Embryonic facial prominence (tissue), 1 donor: ENCODE measurements around the gene TTC1.
"Not testable (repeated sequence)": the region's sequence is repeated elsewhere in the genome, so short reads cannot be mapped to it uniquely, and the experiment has no call there.

ENCODE experiments used
- DNase-seq: peaks from one replicate; pipeline ENCODE4 v3.0.0-alpha.2; 2016; ENCODE audit errors: extremely low spot score

Gene TTC1, protein sequence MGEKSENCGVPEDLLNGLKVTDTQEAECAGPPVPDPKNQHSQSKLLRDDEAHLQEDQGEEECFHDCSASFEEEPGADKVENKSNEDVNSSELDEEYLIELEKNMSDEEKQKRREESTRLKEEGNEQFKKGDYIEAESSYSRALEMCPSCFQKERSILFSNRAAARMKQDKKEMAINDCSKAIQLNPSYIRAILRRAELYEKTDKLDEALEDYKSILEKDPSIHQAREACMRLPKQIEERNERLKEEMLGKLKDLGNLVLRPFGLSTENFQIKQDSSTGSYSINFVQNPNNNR

DNA sequence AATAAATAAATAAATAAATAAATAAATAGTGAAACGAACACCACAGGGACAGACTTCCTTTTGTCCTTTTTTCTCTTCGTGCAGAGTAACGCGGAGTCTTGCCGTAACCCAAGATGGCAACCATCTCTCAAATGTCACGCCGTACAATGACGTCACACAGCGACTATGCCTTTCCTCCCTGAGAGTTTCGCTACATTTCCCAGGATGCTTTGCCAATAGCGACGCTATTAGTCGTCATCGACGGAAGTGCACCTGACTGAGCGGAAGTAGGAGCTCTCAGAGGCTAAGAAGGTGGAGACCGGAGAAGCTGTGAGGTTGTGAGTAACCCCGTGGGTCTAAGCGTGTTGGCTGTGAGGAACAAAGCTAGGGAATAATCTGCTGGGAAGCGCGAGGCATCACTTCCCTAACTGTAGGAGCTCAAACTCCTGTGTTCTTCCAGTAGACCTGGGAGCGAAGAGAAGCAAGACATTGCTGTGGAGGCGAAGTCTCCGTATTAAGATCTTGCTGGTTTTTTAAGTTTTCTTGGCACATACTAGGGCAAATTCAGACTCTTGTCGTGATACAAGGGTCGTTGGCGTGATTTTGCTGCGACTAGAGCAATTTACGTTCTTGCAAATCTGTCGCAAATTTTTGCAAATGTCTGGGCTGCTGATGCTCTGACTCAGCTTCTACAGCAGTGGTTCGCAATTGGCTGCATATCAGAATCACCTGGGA is at the start of gene TTC1:
TTC1 (plus strand) TSS at position 263 of the 714 bp plus-strand sequence. CDS start 1,390 bp downstream, outside the sequence.
- peak; percentile 97 for DNase-seq

DNA sequence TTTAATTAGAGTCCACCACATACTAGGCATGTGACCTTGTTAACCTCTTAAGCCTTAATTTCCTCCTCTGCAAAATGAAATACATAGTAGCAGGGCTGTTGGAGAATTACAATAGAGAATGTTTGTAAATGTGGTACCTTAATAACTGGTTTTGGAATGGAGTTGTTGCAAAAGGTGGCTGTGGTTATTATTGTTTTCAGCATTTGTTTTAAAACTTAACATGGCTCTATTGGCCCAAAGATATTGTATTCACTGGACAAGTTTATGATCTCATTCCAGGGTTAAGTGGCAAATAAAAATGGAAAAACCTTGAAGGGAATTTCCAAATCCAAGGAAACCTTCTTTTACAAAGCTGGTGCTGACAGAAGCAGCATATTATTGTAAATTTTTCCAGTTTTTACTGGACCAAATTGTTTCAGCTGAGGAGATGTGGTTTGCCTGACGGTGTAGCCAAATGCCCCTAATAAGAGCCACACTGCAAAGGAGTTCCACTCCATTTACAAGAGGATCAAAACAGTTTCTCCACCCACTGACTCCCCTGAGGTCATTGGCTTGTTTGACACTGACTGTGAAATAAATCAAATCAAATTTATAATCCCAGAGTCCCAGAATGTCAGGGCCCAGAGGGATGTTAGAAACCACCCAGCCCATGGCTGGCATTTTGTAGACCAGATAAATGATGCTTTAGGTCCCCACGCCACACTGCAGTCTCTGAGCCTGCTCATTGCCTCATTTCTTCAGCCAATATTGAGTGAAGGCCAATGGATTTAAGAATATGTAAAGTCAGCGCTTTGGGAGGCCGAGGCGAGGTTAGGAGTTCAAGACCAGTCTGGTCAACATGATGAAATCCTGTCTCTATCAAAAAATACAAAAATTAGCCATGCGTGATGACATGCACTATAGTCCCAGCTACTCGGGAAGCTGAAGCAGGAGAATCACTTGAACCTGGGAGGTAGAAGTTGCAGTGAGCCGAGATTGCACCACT is 47.5 kb upstream of the TTC1 start:
- DNase-seq: no peak

DNA sequence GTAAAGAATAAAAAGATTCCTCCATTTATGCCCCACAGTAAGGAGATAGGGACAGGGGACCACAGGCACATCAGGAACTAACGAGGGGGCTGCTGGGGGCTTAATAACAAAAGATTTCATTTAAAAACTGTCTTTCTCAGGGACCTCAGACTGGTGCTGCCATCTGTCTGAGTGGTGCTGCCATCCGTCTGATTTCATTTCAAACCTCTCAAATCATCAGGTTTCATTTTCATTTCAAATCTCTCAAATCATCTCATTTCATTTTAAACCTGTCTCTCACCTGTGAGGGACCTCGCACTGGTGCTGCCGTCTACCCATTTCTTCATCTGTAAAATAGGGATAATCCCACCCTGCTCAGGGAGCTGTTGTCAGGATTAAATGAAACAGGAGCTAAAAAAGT is 46.7 kb upstream of the TTC1 start:
- no peak for DNase-seq

DNA sequence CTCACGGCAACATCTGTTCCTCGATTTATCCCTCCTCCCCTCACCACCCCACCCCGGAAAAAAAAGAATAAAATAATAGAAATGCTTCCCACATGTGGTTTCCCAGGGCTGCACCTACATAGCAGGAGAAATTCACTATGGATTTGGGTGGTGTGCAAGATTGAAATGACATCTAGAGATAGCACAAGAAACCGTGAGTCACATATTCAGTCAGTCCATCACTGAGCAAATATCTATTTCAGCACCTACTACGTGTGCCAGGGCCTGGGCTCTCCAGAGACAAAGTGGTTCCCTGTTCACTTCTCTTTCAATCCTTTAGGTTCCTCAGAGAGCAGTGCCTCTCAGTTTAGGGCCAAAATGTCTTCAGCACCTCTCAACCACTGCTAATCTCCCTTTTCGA is 45.0 kb upstream of the TTC1 start:
- DNase-seq: no peak

DNA sequence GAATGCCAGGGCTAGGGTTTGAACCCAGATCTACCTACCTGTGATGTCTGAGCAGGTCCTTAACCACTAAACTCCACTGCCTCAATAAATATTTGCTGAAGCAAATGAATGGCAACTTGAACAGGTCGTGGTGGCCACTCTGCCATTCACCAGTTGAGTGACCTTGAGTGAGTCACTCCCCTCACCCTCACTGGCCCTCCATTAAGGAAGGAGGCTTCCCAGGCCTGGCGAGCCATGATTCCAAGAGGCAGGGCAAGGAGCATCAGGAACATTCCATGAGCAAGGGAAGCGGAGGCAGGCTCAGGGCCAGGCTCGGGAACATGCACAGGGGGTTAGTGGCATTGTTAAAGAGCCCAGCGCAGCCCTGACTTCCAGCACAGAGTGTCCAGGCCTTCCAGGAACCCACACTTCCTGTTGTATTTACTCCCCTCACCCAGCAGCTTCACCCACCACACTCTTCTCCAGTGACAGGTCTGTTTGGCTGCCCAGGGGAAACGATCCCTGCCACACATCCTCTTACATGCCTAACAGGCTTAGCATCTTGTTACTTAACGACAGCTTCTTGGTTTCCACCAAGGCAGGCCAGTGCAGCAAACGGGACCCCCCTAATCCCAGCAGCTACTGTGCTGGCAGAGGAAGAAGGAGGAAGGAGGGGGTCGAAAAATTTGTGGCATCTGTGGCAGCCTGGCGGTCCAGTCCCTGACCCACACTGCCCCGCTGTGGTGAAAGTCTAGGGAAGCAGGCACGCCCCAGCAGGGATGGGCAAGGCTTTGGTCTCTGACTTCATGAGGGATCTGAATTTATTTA is 43.7 kb upstream of the TTC1 start:
- no peak for DNase-seq

DNA sequence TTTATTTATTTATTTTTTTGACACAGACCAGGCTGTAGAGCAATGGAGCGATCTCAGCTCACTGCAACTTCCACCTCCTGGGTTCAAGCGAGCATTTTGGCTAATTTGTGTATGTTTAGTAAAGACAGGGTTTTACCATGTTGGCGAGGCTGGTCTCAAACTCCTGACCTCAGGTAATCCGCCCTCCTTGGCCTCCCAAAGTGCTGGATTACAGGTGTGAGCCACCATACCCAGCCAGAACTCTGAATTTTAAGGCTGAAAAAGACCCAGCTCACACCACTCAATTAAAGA is 43.2 kb upstream of the TTC1 start:
- DNase-seq: not testable (repeated sequence)

DNA sequence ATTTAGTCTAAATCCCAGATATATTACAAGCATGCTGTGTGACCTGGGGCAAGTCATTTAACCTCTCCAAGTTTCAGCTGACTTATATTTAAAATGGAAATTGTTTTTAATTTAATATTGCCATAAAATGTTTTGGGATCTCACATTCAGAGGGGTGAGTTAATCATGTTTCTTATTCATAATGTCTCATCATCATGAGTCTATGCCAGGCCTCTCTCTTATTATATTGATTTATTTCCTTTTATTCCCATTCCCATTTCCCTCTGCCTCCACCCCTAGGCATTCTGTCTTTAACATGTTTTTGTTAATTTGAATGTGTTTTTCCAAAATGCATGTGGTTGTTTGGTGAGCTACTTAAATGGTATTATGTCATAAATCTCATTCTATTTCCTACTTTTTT is 39.0 kb upstream of the TTC1 start:
- DNase-seq: no peak

DNA sequence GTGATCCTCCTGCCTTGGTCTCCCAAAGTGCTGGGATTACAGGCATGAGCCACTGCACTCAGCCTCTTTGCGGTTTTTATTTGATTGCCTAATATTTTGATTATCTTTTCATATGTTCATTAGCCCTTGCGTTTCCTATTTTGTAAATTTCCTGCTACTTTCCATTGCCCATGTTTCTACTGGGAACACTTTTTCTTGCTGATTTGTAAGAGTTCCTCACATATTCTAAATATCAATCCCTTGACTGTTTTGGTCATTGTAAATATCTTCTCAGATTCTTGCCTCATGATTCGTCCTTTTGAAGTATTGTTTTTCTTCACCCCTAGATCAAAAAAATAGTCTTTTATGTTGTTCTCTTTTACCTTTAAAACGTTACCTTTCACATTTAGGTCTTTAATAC is 37.9 kb upstream of the TTC1 start:
- DNase-seq: no peak

DNA sequence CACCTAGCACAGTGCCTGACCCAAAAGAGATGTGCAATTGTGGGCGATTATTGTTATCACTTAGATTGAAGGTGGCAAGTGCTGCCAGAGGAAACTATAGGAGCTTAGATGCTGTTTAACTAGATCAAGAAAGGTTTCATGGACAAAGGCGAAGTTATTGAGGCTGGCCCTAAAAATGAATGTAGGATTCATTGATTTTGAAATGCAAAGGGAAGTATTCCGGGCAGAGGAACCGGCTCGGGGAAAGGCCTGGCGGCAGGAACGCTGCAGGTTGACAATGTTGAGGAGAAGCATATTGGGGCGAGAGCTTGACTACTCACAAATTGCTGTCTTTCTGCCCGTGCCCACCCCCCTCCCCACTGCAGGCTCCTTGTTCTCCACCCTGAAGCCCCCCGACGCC is 37.4 kb upstream of the TTC1 start:
- DNase-seq: no peak

DNA sequence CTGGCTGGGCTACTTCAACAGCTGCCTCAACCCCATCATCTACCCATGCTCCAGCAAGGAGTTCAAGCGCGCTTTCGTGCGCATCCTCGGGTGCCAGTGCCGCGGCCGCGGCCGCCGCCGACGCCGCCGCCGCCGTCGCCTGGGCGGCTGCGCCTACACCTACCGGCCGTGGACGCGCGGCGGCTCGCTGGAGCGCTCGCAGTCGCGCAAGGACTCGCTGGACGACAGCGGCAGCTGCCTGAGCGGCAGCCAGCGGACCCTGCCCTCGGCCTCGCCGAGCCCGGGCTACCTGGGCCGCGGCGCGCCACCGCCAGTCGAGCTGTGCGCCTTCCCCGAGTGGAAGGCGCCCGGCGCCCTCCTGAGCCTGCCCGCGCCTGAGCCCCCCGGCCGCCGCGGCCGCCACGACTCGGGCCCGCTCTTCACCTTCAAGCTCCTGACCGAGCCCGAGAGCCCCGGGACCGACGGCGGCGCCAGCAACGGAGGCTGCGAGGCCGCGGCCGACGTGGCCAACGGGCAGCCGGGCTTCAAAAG is 36.9 kb upstream of the TTC1 start:
- DNase-seq: no peak

DNA sequence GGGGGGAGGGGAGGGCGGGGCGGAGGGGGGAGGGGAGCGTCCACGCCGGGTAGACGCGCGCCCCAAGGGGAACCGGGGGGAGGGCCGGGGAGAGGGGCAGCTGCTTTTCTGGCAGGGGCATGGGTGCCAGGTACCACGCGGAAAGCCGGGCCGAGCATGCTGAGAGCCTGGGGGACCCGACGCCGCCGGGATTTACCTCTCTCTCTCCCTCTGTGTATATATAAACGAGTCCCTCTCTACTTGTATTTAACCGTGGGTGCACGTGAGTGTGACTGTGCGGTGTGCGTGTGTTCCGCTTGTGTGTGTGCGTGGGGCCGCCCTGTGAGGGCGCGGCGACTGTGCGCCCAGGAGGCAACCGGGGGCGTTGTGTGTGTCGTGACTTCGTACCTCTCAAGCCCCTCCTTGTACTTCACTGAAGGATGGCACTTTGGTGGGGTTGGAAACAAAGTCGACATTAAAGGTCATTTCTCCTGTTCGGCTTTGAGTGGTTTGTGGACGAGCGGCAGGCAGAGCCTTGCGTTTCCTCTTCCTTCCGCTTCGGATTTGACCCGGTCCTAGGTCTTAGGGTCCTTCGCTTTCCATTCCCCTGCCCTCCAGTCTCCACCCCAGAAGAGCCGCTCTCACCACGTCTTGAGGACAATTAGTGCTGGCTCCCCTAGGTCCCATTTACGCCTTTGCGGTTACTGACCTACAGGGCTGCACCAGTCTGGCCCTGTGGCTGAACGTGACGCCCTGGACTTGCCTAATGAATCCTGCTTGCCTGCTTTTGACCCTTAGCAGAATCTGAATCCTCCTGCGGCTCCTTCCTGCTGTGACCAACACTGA is 36.2 kb upstream of the TTC1 start:
- DNase-seq: no peak

DNA sequence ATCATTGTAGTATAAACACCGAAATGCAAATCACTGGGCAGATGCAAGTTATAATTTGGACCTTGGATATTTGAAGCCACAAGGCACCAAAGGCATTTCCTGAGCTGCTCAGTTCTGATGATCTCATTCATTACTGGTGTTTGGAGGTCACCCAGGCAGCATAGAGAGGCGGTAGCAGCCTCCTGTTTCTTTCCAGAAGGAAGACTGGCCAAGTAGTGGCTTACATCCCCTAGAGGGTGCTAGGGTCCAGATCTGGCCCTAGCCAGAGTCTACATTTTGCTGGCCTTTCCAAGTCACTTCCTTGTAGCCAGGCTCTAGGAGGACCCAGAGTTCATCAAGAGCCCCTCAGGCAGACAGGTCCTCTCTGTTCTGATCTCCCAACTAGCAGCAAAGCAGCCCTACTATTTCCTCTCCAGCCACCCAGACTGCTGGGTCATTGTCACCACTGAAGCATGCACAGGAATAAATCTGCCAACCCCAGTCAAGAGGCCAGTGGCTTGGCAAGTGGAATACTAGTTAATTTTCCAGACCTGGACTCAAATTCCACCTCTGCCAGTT is 33.4 kb upstream of the TTC1 start:
- no peak for DNase-seq

DNA sequence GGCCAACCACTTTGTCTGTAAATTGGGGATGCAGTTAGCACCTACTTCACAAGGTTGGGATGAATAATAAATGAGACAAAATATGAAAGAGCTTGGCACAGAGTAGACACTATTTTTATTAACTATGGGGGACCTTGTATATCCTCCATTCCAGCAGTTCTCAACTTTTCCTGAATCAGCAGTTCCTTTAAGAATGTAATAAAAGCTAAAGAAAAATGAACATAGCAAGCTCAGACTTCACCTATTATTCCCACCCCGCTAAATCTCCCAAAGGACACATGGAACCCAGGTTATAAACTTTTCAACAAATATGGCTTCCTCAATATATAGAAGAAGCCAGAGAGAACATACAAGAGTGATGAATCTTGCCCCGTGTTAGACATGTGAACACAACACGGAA is 32.0 kb upstream of the TTC1 start:
- DNase-seq: no peak

DNA sequence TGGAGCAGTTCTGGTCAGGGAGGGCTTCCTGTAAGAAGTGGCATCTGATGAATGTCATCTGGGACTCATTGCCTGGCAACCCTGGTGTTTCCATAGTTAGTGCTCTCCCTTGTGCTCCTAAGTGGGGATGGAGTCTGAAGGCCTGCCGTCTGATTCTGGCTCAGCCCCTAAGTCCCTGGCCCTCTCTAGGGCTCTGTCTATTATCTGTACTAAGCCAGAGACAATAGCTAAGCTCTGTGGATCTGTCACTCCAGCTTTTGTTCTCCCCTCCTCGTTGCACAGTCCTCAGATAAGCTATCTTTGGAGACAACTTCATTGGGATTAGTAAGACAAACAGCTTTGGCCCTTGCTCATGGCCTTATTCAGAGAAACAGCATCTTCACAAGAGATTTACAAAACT is 30.6 kb upstream of the TTC1 start:
- DNase-seq: no peak

DNA sequence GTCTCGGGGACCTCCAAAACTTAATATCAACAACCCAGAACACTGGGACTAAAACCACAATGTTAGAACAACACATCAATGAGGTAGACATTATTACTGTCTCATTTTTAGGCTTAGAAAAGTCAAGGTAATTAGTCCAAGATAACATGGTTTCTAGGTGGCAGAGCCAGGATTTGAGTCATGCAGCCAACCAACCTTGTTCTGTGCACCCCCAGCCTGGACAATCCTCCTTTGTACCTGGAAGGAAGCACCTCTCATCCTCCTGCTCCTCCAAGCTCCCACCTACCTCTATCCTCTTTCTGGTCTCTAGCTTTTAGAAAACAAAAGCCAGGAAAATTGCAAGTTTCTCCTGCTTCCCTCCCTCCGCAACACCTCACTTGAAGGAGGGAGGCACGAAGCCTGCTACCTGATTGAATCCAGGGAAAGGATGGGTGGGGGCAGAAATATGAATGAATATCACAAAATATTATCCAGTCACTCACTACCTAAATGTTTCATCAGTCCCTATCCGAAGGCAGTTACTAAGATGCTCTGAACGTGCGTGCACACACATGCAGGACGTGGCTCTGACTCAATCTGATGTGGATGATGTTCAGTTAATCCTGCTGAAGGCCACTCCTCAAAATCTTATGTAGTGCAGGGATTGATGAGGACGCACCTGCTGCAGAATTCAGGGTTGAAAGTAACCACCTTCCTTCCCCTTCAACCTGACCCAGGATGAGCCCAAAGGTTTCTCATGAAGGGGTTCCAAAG is 26.3 kb upstream of the TTC1 start:
- no peak for DNase-seq

DNA sequence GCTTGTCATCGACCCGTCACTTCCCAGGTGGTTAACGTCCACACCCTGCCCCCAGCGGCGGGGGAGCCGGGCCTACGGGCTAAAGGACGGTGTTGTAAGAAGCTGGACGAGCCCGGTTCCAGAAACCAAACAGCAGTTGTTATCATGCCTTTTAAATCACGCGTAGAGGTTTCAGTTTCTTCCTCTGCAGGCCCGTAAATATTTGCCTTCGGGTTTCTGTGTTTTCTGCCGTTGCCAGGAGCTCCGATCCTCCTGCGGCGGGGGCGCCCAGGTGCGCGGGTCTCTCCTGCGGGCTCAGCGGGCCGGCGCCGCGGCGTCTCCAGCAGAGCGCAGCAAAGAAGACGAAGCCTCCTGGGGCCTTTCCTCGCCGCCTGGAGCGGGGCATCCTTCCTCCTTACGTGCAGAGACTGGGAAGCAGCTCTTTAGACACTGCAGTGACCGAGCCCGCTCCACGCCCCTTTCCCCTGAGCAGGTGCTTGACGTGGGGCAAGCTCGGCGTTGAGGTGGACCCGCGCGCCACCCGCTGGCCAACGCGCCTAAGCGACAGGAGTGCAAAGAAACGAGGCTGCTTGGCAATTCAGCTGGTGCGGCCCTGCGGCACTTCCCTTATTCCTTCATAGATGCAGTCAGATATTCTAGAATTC is 21.8 kb upstream of the TTC1 start:
- DNase-seq: peak; percentile 27

DNA sequence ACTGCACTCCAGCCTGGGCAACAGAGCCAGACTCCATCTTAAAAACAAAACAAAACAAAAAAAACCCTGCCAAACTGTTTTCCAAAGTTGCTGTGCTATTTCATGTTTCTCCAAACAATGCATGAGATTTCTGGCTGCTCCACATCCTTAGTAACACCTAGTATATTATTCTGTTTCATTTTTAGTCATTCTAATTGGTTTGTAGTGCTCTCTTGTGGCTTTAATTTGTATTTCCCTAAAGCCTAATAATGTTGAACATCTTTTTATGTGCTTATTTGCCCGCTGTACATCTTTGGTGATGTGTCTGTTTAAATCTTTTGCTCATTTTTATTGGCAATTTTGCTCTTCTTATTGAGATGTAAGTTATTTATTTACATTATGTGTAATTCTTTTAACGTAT is 18.4 kb upstream of the TTC1 start:
- no peak for DNase-seq

DNA sequence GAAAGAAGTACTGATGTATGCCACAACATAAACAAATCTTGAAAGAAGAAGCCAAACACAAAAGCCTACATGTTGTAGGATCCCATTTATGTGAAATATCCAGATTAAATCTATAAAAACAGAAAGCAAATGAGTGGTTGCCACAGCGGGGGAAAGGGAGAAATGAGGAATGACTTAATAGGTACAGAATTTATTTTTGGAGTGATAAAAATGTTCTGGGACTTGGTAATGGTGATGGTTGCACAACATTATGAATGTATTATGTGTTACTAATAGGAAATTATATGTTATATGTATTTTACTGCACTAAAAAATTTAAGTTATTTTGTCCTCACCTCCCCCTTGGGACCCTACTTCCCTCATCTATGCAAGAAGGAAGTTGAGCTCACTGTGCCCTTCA is 16.4 kb upstream of the TTC1 start:
- no peak for DNase-seq

DNA sequence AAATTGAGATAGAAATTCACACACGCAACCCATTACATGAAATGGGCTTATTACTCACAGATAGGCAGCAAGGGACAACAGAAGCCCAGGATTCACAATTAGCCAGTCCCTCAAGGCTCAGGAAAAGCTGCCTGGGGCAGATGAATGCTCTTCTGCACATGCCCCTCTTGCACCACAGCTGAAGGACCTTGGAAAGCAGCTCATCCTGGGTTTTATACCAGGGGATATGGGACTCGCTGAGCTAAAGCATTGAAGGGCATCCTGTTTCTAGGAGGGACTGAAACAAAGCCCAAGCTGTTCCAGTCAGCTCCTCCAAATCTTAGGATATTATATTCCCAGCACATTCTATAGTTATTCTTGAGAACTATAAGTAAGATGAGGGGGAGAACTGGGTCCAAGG is 15.7 kb upstream of the TTC1 start:
- no peak for DNase-seq
